ENCODE measurements around the gene TRIM71.

The TRIM71 gene

GRCh38 chr3:32849046-32849445 is 31.2 kb downstream of the TRIM71 start:
- H3K9me3 ChIP-seq (ENCODE audit: control insufficient read depth, insufficient read depth, low read depth, low read length): no peaks in the 10 kb centered on the region
- no peak overlapping the region for H3K4me3 ChIP-seq (ENCODE audit: low read depth, low read length)
- H3K4me1 ChIP-seq (ENCODE audit: control insufficient read depth, insufficient read depth, low read length): no peaks in the 10 kb centered on the region
- H3K27ac ChIP-seq (ENCODE audit: extremely low read depth, low read depth, low read length): no peak overlapping the region
- no peaks in the 10 kb centered on the region for H3K36me3 ChIP-seq (ENCODE audit: control insufficient read depth in 2 of 2, insufficient read depth in 1 of 2, low read length in 2 of 2)
- POLR2A ChIA-PET: no interaction called here
- TF ChIP-seq, protein P1, sequence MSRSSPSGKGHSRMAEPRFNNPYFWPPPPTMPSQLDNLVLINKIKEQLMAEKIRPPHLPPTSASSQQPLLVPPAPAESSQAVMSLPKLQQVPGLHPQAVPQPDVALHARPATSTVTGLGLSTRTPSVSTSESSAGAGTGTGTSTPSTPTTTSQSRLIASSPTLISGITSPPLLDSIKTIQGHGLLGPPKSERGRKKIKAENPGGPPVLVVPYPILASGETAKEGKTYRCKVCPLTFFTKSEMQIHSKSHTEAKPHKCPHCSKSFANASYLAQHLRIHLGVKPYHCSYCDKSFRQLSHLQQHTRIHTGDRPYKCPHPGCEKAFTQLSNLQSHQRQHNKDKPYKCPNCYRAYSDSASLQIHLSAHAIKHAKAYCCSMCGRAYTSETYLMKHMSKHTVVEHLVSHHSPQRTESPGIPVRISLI (tag by site-specific recombination; IDR thresholded peaks at IDR 0.05): no peak
- TF ChIP-seq ZNF223 (tag by site-specific recombination; IDR thresholded peaks at IDR 0.05) (no peak), ZNF404 (tag by site-specific recombination; IDR thresholded peaks at IDR 0.05) (no peak), ZNF146 (tag by site-specific recombination; IDR thresholded peaks at IDR 0.05) (no peak), IKZF3 (tag by site-specific recombination; IDR thresholded peaks at IDR 0.05) (no peak), ZNF670 (tag by site-specific recombination; IDR thresholded peaks at IDR 0.05; ENCODE audit: low read depth) (no peak), ZNF654 (tag by site-specific recombination; IDR thresholded peaks at IDR 0.05; ENCODE audit: low read depth) (no peak), INSM2 (tag by site-specific recombination; IDR thresholded peaks at IDR 0.05) (no peak), ZNF785 (tag by site-specific recombination; IDR thresholded peaks at IDR 0.05) (no peak), ZNF530 (tag by site-specific recombination; IDR thresholded peaks at IDR 0.05; ENCODE audit: low read depth) (no peak), ZNF624 (tag by site-specific recombination; IDR thresholded peaks at IDR 0.05) (no peak), ZSCAN23 (tag by site-specific recombination; IDR thresholded peaks at IDR 0.05) (no peak), ZNF560 (tag by site-specific recombination; IDR thresholded peaks at IDR 0.05; ENCODE audit: borderline replicate concordance) (no peak), FEZF1 (tag by site-specific recombination; IDR thresholded peaks at IDR 0.05) (no peak), ZNF335 (tag by site-specific recombination; conservative IDR thresholded peaks at IDR 0.05) (no peak)
- CTCF ChIA-PET: no interaction called here

DNA sequence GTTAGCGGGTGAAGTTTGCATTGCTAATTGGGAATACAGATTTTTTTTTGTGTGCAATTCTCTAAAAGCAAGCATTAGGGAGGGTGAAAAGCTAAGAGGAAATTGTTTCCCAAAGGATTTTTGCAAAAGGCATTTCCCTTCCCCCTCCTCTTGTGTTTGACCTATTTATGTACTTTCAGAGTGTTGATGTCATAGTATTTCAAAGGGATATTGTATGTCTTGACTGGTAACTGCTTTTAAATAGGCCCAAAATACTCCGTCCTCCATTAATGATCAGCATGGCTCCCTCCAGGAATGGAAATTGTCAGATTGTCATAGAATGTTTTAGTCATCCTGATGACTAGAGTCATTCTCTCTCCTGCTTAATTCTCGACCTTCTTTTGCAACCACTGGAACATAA is 32.4 kb downstream of the TRIM71 start:
- Histone ChIP-seq H3K9me3 (ENCODE audit: control insufficient read depth, insufficient read depth, low read depth, low read length) (no peaks in the 10 kb centered on the region), H3K4me3 (ENCODE audit: low read depth, low read length) (no peak overlapping the region), H3K36me3 (ENCODE audit: control insufficient read depth in 2 of 2, insufficient read depth in 1 of 2, low read length in 2 of 2) (no peaks in the 10 kb centered on the region), H3K4me1 (ENCODE audit: control insufficient read depth, insufficient read depth, low read length) (no peaks in the 10 kb centered on the region), H3K27ac (ENCODE audit: extremely low read depth, low read depth, low read length) (no peak overlapping the region)
- CTCF ChIA-PET: interaction anchor here (0.6 kb wide), 2 partner anchors 10 to 69 kb away, joined by 3 read pairs; no protein-coding TSS in a partner anchor
- POLR2A ChIA-PET: no interaction called here
- TF ChIP-seq ZNF488 (tag by site-specific recombination; IDR thresholded peaks at IDR 0.05): no peak
- no peak for TF ChIP-seq ZNF585B (tag by site-specific recombination; IDR thresholded peaks at IDR 0.05)
- TF ChIP-seq ZNF580 (tag by site-specific recombination; IDR thresholded peaks at IDR 0.05): no peak
- TF ChIP-seq, protein P2, sequence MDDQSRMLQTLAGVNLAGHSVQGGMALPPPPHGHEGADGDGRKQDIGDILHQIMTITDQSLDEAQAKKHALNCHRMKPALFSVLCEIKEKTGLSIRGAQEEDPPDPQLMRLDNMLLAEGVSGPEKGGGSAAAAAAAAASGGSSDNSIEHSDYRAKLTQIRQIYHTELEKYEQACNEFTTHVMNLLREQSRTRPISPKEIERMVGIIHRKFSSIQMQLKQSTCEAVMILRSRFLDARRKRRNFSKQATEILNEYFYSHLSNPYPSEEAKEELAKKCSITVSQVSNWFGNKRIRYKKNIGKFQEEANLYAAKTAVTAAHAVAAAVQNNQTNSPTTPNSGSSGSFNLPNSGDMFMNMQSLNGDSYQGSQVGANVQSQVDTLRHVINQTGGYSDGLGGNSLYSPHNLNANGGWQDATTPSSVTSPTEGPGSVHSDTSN (CRISPR knock-in tag; IDR thresholded peaks at IDR 0.05): no peak
- TF ChIP-seq TCF7L2 (IDR thresholded peaks at IDR 0.05; ENCODE audit: borderline replicate concordance, low read depth, low read length): no peak
- TF ChIP-seq KLF1 (tag by site-specific recombination; IDR thresholded peaks at IDR 0.05): no peak
- no peak for TF ChIP-seq ZNF629 (tag by site-specific recombination; IDR thresholded peaks at IDR 0.05)
- TF ChIP-seq, protein P3, sequence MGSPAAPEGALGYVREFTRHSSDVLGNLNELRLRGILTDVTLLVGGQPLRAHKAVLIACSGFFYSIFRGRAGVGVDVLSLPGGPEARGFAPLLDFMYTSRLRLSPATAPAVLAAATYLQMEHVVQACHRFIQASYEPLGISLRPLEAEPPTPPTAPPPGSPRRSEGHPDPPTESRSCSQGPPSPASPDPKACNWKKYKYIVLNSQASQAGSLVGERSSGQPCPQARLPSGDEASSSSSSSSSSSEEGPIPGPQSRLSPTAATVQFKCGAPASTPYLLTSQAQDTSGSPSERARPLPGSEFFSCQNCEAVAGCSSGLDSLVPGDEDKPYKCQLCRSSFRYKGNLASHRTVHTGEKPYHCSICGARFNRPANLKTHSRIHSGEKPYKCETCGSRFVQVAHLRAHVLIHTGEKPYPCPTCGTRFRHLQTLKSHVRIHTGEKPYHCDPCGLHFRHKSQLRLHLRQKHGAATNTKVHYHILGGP (tag by site-specific recombination; IDR thresholded peaks at IDR 0.05): no peak
- TF ChIP-seq, protein P4, sequence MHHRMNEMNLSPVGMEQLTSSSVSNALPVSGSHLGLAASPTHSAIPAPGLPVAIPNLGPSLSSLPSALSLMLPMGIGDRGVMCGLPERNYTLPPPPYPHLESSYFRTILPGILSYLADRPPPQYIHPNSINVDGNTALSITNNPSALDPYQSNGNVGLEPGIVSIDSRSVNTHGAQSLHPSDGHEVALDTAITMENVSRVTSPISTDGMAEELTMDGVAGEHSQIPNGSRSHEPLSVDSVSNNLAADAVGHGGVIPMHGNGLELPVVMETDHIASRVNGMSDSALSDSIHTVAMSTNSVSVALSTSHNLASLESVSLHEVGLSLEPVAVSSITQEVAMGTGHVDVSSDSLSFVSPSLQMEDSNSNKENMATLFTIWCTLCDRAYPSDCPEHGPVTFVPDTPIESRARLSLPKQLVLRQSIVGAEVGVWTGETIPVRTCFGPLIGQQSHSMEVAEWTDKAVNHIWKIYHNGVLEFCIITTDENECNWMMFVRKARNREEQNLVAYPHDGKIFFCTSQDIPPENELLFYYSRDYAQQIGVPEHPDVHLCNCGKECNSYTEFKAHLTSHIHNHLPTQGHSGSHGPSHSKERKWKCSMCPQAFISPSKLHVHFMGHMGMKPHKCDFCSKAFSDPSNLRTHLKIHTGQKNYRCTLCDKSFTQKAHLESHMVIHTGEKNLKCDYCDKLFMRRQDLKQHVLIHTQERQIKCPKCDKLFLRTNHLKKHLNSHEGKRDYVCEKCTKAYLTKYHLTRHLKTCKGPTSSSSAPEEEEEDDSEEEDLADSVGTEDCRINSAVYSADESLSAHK (tag by site-specific recombination; IDR thresholded peaks at IDR 0.05): no peak
- TF ChIP-seq, protein P5, sequence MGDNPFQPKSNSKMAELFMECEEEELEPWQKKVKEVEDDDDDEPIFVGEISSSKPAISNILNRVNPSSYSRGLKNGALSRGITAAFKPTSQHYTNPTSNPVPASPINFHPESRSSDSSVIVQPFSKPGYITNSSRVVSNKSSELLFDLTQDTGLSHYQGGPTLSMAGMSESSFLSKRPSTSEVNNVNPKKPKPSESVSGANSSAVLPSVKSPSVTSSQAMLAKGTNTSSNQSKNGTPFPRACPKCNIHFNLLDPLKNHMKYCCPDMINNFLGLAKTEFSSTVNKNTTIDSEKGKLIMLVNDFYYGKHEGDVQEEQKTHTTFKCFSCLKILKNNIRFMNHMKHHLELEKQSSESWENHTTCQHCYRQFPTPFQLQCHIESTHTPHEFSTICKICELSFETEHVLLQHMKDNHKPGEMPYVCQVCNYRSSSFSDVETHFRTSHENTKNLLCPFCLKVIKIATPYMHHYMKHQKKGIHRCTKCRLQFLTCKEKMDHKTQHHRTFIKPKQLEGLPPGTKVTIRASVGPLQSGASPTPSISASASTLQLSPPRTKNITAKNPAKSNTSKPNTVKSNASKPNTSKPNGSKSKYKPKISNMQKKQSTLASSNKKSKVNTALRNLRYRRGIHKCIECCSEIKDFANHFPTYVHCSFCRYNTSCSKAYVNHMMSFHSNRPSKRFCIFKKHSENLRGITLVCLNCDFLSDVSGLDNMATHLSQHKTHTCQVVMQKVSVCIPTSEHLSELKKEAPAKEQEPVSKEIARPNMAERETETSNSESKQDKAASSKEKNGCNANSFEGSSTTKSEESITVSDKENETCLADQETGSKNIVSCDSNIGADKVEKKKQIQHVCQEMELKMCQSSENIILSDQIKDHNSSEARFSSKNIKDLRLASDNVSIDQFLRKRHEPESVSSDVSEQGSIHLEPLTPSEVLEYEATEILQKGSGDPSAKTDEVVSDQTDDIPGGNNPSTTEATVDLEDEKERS (tag by site-specific recombination; IDR thresholded peaks at IDR 0.05): no peak
